ENCODE results near the gene UNC13A.

- TF ChIP-seq CTCF (IDR thresholded peaks at IDR 0.05) (no peak), POLR2A (IDR thresholded peaks at IDR 0.05) (no peak), EP300 (IDR thresholded peaks at IDR 0.05) (no peak)
Measured at GRCh38 chr19:17737690-17738153, 49.6 kb upstream of the UNC13A start.

Data from upper lobe of left lung (tissue), 4 donors.